Anterior cingulate cortex (tissue), 58 donors: Measurements from ENCODE around the gene CTTN.
"Not testable (repeated sequence)": the region's sequence is repeated elsewhere in the genome, so short reads cannot be mapped to it uniquely, and the experiment has no call there.

Experiments
- DNase-seq, 58 donors: peaks; one replicate each; lab custom pipeline; 2025; lab: John Stamatoyannopoulos, UW

CTTN gene

DNA sequence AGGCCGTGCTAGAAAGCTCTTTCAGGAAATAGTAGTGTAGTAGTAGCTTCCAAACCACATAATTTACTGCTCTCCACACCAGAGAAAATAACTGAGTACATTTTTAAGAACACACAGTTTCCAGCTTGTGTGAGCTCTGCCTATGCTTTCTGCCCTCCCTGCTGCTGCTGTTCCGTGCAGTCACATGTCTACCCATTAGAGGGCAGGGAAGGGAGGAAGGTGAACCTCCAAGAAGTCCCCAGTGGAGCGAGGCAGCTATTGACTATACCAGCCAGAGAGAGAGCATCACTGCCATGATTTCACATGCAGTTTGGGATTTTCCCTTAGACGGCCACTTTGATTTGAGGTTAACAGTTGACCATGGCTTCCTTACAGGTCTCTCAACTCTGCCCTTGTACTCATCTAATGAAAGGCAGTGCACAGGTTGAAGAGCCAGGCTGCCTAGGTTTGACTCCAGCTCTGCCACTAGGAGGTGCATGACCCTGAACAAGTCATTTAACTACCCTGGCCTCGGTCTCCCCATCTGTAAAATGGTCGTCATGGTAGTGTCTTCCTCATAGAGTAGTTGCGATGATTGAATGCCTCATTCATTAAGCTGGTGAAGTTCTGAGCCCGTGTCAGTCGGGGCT lies 19.7 kb upstream of the CTTN start:
- DNase-seq: no peak

DNA sequence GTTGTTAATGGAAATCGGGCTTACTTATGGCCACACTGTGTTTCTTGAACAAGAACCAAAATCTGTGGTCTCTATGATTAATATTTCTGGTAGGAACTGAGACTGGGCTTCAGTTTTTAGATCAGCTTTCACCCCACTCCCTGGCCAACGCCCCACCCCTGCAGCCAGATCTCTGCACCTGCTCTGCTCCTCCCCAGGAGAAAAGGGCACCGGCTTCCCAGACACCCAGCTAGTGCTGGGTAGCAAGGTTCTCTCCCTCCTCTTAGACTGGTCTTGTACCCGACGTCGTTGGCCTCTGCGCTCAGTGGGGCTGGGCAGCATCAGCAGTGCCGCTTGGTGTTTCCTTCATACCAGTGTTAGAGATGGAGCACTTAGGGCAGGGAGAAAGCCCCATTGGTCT lies 17.0 kb upstream of the CTTN start:
- DNase-seq: no peak

DNA sequence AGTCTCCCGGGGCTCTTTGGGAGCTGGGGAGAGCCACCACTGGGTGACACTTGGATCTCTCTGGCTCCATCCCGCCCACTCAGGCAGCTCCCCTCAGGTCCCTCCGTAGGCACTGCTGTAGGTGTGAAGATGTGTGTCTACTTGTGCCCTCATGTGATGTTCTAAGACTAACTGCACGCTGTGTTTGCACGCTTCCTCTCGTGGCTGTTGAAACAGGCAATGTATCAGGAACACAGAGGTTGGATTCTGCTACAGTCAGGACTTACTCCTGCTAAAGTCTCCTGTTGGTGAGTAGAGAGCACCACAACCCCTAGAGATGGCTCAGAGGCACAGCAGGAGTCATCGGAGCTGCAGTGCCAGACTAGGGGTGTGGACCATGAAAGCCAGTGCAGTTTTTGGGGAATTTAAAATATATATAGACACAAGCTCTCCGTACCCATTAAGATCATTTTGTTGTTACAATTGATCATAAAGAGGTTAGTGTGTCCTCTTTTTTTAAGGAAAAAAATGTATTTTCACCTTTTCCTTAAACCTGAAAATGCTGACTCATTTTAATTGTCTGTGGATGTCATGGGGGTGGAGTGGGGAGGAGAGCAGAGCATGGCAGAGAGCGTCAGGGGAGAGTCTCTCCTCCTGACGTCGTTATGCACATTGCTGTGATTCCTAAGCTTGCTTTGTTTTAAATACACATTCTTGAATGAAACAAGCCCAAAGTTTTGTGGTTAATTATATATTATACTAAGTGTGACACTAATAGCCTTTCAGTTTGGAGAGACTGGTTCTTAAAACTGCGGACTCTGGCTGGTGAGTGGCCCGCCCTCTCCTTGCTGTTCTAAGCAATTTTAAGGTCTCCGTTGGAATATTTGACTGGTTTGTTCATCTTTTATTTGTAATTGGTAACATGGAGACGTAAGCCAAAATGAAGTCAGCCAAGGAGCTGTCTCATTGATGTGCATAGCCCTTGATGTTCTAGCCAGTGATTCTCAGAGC lies 16.2 kb upstream of the CTTN start:
- no peak for DNase-seq

- DNase-seq: no peak
Measured at GRCh38 chr11:70383664-70384565, 14.4 kb upstream of the CTTN start.

DNA sequence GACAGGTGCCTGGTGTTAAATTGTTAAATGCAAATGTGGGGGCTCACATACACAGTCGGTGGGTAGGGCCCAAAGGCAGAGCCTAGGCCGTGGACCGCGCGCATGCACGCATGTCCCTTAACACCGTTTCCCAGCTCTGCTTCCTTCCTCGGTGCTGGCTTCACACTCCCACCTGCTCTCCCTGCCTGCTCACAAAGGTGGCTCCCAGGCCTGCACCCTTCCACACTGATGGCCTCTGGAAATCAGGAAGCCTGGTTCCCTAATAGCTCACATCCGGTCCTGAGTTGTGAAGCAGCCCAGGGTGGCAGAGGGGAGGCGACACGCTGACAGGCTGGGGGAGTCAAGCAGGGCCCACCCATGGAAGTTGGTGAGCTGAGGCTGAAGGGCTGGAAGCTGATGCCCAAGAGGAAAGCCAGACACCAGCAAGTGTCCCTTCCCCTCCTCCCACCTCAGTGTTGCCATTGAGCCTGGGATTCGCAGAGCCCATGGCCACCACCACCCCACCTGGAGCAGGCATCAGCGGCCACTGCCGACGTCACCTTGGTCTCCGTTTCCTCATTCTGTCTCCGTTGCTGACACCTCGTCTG lies 13.7 kb upstream of the CTTN start:
- DNase-seq: no peak

DNA sequence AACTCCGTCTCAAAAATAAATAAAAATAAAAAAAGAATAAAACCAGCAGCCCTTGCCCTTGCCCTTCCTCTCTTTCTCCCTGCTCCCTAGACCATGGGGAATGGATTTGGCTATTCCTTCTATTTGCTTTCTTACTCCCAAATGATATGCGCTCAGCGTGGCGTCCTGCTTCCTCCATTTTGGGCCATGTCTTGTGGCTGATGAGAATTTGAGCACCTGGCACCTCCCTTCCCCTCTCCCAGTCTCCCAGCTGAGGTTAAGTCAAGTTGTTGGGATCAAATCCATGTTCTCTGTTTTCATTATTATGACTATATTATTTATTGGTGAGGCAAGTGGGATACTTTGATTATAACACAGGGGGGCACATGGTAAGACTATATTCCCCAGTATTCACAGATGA lies 10.8 kb upstream of the CTTN start:
- DNase-seq: no peak

DNA sequence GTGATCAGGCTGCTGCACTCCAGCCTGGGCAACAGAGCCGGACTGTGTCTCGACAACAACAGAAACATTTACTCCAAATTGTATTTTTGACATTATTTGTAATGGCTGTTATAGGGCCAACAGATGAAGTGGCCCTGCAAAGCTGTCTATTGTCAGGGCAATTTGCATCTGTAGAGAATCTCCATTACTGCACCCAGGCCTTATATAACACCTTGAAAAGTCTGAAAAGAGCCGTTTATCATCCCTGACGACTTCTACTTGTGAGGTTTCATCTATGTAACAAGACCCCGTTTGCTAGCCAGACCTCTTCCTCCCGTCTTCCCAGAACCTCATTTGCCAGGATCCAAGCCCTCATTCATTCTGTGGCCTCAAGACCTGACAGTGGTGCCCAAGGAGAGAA lies 9.1 kb upstream of the CTTN start:
- no peak for DNase-seq

GRCh38 chr11:70390882-70391281 lies 7.4 kb upstream of the CTTN start:
- not testable (repeated sequence) for DNase-seq

- DNase-seq: no peak
Measured at GRCh38 chr11:70394211-70394950, 3.9 kb upstream of the CTTN start.

GRCh38 chr11:70397336-70397982 lies 870 bp upstream of the CTTN start:
- DNase-seq: no peak

DNA sequence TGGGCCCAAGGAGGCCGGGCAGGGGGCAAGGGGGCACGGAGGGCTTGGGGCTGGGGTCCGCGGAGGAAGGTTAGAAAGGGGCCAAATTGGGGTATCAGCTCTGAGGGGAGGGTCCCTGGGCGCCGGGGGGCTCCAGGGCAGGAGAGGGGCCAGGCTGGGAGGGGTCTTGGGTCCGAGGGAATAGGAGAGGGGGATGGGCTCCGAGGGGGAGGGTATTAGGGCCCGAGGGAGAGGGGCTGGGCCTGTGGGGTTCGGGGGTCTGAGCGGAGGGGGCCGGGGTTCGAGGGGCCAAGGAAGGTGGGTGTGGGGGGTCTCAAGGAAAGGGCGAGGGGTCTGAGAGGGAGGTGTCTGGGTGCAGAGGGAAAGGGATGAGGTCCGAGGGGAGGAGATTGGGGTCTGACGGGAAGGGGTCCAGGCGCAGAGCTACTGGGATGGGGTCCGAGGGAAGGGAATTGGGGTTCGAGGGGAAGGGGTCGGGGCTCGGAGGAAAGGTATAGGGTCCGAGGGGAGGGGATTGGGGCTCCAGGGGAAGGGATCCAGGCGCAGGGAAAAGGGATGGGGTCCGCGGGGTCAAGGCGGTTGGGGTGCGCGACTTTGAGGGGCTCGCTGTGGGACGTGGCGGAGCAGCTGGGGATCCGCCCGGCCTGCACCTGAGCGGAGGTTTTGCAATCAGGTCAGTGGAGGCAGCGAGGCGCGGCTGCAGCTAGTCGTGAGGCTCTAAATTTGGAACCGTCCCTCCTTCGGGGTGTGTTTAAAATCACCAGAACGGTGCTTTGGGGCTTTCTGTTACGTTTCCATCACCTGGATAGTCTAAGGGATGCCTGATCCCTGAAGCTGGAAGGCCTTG lies 728 bp downstream of the CTTN start:
- no peak for DNase-seq

DNA sequence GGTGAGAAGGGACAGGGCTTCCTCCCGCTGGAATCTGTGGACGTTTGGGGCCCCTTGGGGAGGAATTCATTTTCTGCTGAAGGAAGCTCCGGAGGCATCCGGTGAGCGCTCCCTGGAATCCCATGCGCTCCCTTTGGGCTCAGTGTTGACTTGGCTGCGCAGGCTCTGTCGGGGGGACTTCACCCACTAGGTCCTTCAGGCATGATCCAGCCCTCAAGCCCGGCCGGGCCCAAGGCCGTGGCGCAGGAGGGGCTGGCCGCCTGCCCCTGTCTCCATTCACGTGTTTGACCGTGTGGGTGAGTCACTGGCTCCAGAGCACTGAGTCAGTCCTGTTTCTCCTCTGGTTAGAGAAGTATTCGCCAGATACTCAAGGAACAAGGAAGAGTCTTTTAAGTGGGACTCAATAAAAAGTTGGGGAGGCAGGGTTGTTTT lies 1.4 kb downstream of the CTTN start:
- DNase-seq: peak in 35 of 58 donors; percentile 12 to 72 (median 38)

DNA sequence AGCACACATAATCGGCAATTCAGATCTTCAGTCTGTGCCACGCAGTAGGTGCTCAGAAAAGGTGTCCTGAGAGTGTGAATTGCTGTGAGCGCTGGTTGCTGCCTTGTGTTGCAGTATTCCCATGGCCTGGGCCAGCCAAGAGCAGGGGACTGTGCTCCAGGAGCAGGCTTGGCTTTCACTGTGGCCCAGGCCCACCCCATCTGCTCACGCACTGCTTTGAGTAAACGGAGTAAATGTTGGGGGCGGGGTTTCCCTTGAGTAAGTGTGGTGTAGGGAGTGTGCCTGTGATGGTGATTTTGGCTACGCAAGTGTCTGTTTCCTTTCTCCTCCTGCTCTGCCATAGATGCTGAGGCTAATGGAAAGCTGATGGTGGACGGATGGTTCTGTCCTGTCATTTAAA lies 2.3 kb downstream of the CTTN start:
- no peak for DNase-seq

DNA sequence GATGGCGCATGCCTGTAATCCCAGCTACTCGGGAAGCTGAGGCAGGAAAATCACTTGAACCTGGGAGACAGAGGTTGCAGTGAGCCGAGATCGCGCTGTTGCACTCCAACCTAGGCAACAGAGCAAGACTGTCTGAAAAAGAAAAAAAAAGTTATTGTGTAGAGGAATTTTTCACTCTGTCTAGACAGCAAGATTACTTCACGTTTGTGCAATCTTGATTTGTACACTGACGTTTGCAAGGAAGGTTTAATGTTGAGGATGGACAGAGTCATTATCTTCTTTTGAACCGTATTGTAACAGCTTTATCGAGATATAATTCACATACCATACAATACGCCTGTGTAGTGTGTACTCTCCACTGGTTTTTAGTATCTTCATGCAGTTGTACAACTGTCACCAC lies 3.7 kb downstream of the CTTN start:
- no peak for DNase-seq

DNA sequence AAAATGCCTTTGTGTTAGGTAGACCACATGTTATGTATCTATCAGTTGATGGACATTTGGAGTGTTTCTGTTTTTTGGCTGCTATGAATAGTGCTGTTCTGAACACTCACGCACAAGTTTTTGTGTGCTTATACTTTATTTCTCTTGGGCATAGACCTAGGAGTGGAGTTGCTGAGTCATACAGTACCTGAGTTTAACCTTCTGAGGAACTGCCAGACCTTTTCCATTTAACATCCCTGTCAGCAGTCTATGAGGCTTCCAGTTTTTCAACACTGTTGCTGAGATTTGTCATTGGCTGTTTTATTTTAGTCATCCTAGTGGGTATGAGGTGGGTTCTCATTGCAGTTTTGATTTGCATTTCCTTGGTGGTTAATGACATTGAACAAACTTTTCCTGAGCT lies 4.4 kb downstream of the CTTN start:
- no peak for DNase-seq

DNA sequence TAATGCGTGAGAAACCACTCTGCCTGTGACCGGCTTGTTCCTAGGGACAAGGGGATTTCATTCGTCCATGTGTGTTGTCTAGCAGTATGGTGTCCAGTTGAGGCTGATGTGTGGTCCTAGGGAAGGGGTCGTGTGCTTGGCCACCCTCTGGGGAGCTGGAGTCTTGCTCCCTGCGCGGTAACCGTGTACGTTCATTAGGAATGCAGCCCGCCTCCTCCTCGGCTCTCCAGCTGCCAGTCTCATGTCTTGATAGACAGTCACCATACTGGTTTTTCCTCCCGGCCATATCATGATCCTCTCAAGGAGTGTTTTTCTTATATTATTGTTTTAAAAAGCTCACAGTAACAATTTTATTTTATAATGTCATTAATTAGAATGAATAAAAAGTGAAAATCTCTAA lies 5.9 kb downstream of the CTTN start:
- DNase-seq: no peak

- DNase-seq: no peak
Measured at GRCh38 chr11:70405679-70406395, 7.5 kb downstream of the CTTN start.

DNA sequence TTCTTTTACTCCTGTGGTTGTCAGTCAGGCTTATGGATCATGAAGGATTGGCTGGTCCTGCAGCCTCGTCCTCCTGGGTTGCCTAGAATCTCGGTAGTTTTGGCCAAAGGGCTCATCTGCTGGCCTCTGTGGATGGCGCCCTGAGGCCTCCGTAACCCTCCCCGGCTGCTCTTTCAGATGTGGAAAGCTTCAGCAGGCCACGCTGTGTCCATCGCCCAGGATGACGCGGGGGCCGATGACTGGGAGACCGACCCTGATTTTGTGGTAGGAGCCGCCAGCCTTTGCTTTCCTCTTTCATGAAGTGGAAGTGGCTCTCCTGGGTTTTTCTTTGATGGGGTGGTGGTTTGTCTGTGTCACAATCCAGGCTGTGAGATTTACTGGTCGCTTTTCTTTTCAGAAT lies 8.8 kb downstream of the CTTN start:
- no peak for DNase-seq
